HG02642 (cell line): ENCODE data around the gene CES1.
"Not testable (repeated sequence)": the region's sequence is repeated elsewhere in the genome, so short reads cannot be mapped to it uniquely, and the experiment has no call there.

Experiments
- ATAC-seq: cut with Tn5 transposase; IDR thresholded peaks from one replicate; pipeline ENCODE4 v1.9.1; 2021; ENCODE audit warnings: mild to moderate bottlenecking; ENCODE audit not compliant: unreplicated experiment, poor library complexity

CES1 gene

DNA sequence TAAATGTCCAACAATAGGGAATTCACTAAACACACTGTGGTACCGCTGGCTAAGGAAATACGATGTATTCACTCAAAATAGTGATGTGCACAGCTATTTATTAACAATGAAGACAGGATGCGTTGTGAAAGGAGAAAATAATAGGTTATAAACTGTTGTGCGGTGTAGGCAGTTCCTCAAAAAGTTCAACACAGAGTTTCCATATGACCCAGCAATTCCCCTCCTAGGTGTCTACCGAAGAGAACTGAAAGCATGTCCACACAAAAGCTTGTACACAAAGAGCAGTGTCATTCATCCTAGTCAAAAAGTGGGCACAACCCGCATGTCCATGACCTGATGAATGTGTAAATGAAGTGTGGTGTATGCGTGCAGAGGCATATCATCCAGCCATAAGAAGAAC lies 1.2 kb upstream of the CES1 start:
- peak; percentile 74 for ATAC-seq

- ATAC-seq = no peak
Measured at GRCh38 chr16:55832425-55832772, 497 bp downstream of the CES1 start.

DNA sequence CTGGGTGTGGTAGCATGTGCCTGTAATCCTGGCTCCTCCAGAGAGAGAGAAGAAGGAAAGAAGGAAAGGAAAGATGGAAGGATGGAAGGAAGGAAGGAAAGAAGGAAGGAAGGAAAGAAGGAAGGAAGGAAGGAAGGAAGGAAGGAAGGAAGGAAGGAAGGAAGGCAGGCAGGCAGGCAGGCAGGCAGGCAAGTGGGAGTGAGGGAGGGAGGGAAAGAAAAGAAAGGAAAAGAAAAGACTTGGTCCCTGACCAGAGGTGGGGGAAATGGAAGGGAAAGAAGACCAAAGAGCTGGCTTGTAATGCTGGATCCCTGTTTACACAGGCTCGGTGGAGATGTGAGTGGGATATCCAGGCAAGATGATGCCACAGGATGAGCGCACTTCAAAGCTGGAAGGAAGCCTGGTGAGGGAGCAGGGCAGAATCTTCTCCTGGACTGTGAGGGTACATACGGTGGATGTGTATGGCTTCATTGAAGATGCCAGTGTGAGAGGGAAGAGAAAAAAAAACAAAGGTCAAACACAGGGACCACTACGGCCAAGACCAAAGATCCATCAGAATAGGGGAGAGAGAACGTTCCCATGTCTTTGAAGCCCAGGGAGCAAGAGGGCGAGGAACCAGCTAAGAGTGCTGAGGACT lies 2.1 kb downstream of the CES1 start:
- no peak for ATAC-seq

DNA sequence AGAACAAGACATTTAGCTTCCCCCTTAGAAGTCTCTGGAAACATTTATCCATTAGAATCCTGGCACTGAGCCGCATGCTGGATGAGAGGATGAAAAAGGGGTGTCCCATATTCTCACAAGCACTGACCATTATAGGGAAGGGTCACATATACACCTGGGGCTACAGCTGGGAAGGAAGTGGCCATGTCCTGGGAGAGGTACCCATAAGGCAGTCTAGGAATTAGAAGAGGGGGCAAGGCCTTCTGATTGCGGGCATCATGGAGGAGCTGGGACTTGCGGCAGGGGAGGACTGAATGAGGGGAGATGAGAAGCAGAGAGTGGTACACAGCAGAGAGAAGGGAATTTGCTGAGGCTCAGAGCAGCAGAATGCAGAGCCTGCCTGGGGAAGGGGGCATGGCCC lies 3.7 kb downstream of the CES1 start:
- not testable (repeated sequence) for ATAC-seq

DNA sequence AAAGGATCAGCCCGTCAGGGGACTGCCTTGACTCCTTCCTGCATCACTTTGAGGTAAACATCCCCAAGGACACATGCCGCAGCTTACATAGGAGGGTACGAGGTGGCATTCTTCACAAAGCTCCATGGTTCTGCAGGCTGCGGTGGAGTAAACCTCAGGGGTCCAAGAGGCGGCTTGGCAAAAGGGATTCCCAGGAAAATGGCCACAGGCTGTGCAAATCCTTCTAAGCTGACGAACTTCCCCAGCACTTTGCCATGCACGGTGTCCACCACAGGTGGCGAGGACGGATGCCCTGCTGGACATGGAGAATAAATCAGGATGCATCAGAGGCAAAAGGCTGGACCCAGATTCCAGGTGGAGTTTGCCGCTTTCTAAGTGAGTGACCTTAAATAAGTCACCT lies 4.2 kb downstream of the CES1 start:
- ATAC-seq = no peak

DNA sequence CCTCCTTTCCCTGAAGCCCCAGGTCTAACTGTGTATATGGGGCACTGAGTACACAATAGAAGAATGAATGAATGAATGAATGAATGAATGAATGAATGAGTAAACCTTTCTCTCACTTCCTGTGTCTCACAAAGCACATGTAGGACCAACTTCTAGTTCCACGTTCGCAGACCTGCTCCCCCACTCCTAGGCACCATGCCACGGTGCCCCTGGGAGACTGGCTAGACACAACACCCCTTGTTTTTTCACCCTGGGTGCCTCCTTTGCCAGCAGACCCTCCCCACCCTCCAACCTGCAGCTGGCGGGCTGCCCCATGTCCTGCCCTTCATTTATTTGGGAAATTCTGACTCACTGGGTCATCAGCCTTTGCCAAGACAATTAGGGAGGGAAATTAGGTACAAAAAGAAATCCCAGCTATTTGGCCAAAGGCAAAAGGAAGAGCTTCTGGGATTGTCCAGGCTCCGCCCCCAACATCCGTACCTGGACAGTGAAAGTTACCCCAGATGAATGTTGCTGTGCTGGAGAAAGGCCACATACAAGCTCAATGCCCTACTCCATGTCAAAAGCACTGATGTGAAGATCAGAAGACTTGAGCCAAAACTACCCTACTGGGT lies 7.7 kb downstream of the CES1 start:
- ATAC-seq = no peak

- no peak for ATAC-seq
Measured at GRCh38 chr16:55824473-55825000, 8.4 kb downstream of the CES1 start.

DNA sequence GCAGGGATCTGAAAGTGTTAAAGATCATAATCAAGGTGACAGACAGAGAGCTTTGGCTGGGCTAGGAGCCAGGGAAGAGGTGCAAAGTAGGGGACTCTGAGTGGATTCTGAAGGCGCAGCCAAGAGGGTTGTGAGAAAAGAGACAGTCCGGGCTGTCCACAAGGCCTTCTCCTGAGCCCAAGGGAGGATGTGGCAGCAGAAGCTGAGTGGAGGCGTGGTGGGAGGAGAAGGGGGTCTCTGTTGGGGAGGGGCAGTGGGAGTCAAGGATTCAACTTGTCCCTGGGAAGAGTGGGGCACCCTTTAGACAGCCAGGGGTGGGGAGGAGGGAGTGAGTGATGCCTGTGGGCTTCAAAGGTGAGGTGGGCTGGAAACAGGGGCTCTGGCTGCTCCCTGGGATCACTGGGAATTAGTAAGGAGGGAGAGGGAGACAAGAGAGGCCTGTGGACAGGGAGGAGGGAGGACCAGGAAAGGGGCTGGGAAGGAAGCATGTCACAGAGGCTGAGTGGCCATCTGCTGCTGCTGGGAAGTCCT lies 10.6 kb downstream of the CES1 start:
- no peak for ATAC-seq

DNA sequence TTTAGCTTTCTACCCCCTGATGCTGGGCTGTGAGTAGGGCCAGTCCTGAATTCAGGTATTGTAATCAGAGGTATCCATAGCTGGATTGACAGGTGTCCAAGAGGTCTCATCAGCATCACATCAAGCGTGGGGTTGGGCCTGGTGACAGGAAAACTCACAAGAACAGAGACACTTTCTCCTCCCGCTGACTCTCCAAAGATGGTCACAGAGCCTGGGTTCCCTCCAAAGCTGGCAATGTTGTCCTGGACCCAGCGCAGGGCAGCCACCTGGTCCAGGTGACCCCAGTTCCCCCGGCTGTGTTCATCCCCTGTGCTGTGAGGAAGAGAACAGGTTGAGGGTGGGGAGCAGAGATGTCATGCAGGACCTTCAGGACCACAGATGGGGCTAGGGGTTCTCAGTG lies 11.7 kb downstream of the CES1 start:
- no peak for ATAC-seq

GRCh38 chr16:55820615-55821014 lies 12.3 kb downstream of the CES1 start:
- no peak for ATAC-seq

DNA sequence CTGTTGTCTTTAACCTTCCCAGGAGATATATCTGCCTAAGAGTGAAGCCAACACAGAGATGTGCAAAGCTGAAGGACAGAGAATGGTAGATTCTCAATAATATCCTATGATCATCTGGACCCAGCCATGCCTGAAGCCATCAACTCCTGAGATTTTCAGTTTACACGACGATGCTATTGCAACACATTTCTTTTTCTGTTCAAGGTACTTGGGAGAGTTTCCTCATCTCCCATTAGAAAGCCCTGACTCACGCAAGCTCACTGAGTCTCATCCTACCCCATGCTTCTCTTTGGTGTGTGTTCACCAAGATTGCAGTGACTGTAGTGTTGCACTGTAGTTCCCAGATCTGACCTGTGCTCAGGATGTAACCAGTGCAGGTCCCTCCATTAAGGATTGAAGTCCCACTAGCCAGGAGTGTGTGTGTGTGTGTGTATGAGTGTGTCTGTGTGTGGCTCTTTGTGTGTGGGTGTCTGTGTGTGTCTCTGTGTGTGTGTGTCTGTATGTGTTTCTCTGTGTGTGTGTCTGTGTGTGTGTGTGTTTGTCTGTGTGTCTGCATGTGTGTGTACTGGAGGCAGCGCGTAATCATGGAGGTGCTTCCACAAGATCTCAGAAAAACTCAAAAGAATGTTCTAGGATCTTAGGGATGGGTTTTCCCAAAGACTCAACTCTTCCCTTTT lies 15.5 kb downstream of the CES1 start:
- ATAC-seq = no peak

DNA sequence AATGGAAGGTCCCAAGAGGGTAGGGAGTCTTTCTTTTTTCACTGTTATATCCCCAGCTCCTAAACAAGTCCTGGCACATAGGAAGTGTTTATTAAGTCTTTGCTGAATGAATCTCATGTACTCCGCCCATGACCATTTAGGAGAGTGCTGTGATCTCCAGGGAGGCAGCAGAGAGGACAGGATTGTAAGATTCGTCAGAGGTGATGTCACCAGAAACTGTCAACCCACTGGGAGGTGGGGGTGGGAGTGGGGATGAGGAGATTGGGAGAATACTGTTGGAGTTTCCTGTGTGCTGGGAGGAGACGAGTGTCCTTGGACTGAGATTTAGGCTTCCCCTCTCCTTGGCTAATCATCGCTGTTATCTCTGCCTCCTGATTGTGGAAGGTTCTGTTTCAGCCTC lies 16.7 kb downstream of the CES1 start:
- not testable (repeated sequence) for ATAC-seq

DNA sequence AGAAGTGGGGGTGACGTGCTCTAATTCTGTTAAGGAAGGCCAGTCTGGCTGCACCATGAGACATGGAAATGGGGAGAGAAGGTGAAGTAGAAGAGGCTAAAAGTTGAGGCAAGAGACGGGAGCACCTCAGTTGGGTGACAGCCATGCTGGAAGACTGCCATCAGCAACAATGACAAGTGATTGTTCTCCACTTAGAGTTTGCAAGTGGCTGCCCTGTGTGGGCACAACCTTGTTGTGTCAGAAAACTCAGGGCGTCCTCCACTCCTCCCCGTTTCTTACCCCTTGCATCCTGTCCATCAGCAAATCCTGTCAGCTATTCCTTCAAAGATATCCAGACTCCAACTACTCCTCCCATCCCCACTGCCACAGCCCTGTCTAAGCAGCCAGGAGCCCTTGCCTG lies 17.6 kb downstream of the CES1 start:
- no peak for ATAC-seq

DNA sequence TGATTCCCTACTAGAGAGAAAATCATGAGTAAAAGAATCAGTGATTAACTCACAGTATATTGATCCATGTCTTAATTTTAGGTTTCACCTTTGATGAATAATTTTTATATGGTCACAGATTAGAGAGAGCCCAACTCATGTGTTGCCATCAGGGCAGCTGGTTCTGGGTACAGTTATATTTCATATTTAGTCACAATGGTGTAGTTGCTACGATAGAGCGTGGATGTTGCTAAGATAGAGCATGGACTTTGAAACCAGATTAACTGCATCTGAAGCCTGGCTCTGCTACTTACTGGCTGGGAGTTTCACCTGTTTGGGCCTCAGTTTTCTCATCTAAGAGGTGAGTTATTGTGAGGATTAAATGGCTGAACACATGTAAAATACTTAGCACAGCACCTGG lies 18.7 kb downstream of the CES1 start:
- ATAC-seq = not testable (repeated sequence)

DNA sequence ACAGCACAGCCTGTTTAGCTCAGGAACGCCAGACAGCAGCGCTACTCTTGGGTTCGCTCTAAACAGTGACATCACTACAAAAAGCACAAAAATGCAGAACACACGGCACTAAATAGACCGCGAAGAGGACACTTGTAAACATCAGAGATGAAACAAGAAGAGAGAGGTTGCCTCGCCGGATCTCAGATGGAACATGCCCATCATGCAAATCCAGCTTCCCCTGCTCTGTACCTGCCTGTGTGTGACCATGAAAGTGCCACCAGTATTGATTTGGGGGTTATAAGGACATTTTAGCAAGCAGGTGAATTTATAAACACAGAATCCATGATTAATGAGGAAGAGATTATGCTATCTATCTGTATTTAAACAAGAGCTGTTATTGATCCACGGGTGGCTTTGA lies 19.2 kb downstream of the CES1 start:
- not testable (repeated sequence) for ATAC-seq

DNA sequence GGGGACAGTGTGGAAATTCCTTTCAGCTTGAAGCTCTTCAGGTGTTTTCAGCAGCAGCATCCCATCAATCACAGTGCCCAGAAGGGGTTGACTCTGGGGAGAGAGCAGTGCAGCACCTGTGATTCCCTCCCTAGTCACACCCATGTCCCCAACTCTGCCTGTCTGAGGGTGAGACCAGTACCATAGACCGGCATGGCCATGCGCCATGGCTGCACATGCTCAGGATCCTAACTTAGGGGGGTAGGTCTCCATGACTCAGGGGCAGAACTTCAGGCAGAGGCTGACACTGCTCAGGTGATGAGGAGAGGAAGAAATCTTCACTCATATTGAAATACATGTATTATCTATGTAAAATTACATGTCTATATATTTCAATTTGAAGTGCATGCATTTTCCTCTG lies 19.9 kb downstream of the CES1 start:
- ATAC-seq = no peak

- ATAC-seq = no peak
Measured at GRCh38 chr16:55811811-55812210, 21.1 kb downstream of the CES1 start.

- ATAC-seq = no peak
Measured at GRCh38 chr16:55810451-55810961, 22.4 kb downstream of the CES1 start.

GRCh38 chr16:55809851-55810250 lies 23.0 kb downstream of the CES1 start:
- ATAC-seq = no peak

DNA sequence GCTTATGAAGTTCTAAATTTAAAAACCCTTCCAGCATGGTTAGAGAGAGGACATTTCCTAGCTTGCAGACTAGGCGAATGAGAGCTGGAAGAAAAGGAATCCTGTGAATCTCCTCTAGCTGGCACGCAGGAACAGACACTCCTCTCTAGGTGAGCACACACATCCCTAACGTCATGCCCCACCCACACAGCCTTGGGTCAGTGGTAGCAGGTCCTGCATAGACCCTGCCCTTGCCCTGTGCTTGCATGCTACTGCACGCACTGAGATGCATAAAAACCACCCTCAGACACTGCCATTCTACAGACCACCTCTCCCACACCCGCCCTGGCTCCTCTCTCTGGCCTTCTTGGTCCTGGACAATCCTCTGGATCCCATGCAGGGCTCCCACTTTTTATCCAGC lies 23.5 kb downstream of the CES1 start:
- no peak for ATAC-seq

- not testable (repeated sequence) for ATAC-seq
Measured at GRCh38 chr16:55808286-55808685, 24.6 kb downstream of the CES1 start.
